Loucy (cell line): ENCODE data around the gene TTLL1.

Experiments used
- H2AFZ ChIP-seq: fragments of 200-600 bp; sonication (generic); 2 replicates; pipeline ENCODE4 v1.6.0; 2016; ENCODE audit warnings: antibody characterized with exemption, mild to moderate bottlenecking, low read length, moderate library complexity
- H3F3A ChIP-seq: fragments of 200-600 bp; 2 replicates; pipeline ENCODE4 v1.6.0; 2016; ENCODE audit warnings: antibody characterized with exemption, low read depth, mild to moderate bottlenecking
- H3K27me3 ChIP-seq: fragments of 200-600 bp; sonication (generic); 2 replicates; pipeline ENCODE4 v1.6.1; 2014; ENCODE audit warnings: low read length, mild to moderate bottlenecking; ENCODE audit not compliant: insufficient read depth, poor library complexity, severe bottlenecking
- H3K36me3 ChIP-seq: fragments of 200-600 bp; sonication (generic); 2 replicates; pipeline ENCODE4 v1.6.1; 2016; ENCODE audit warnings: low read length; ENCODE audit not compliant: insufficient read depth
- H3K4me1 ChIP-seq: fragments of 200-600 bp; sonication (generic); 2 replicates; pipeline ENCODE4 v1.5.1; 2014; ENCODE audit warnings: low read length, mild to moderate bottlenecking; ENCODE audit not compliant: insufficient read depth, poor library complexity, severe bottlenecking
- H3K4me2 ChIP-seq: fragments of 200-600 bp; sonication (generic); 2 replicates; pipeline ENCODE4 v1.6.0; 2014; ENCODE audit warnings: antibody characterized with exemption, low read length, low read depth, mild to moderate bottlenecking; ENCODE audit not compliant: poor library complexity, severe bottlenecking
- H3K4me3 ChIP-seq: fragments of 200-600 bp; sonication (generic); 2 replicates; pipeline ENCODE4 v1.5.1; 2014; ENCODE audit warnings: low read length, mild to moderate bottlenecking, mixed read lengths; ENCODE audit not compliant: poor library complexity, severe bottlenecking
- H3K79me2 ChIP-seq: fragments of 200-600 bp; sonication (generic); 2 replicates; pipeline ENCODE4 v1.6.1; 2014; ENCODE audit warnings: low read length; ENCODE audit not compliant: insufficient read depth
- H3K9ac ChIP-seq: fragments of 200-600 bp; sonication (generic); 2 replicates; pipeline ENCODE4 v1.6.0; 2014; ENCODE audit warnings: mild to moderate bottlenecking, low read depth, low read length, moderate library complexity; ENCODE audit not compliant: poor library complexity, severe bottlenecking
- H3K9me2 ChIP-seq: fragments of 200-600 bp; sonication (generic); replicated peaks from 2 replicates; pipeline ENCODE4 v1.6.1; 2016; ENCODE audit warnings: low read depth, low read length, mixed read lengths
- H3K9me3 ChIP-seq: fragments of 200-600 bp; sonication (generic); 2 replicates; pipeline ENCODE4 v1.6.1; 2014; ENCODE audit warnings: mild to moderate bottlenecking, antibody characterized with exemption, low read length, low read depth; ENCODE audit not compliant: insufficient read depth
- H4K20me1 ChIP-seq: fragments of 200-600 bp; sonication (generic); 2 replicates; pipeline ENCODE4 v1.6.0; 2014; ENCODE audit warnings: antibody characterized with exemption, low read length, mild to moderate bottlenecking; ENCODE audit not compliant: insufficient read depth, poor library complexity, severe bottlenecking
- CTCF ChIP-seq: fragments of 200-600 bp; sonication (generic); conservative IDR thresholded peaks from 2 replicates; pipeline ENCODE4 v1.5.1; 2014; ENCODE audit warnings: mild to moderate bottlenecking, antibody characterized with exemption, low read length
- EZH2phosphoT487 ChIP-seq: fragments of 200-600 bp; IDR thresholded peaks from 2 replicates; pipeline ENCODE4 v1.6.1; 2018; ENCODE audit warnings: antibody characterized with exemption, mild to moderate bottlenecking, moderate library complexity, borderline replicate concordance

The TTLL1 gene

GRCh38 chr22:43001271-43002201 lies 87.7 kb downstream of the TTLL1 start:
- peaks cover 67% of the 10 kb centered on the region for H3K4me1 ChIP-seq
- H3K4me3 ChIP-seq = no peak overlapping the region
- no peaks in the 10 kb centered on the region for H3K9me2 ChIP-seq
- H3K9me3 ChIP-seq = no peaks in the 10 kb centered on the region
- TF ChIP-seq CTCF (no peak), EZH2phosphoT487 (no peak)
- no peaks in the 10 kb centered on the region for H3K27me3 ChIP-seq
- 0 out of 2 replicates have a peak, but pooled peaks cover 3% of the 10 kb centered on the region for H3F3A ChIP-seq
- peak overlapping the region; percentile 24 for H3K4me2 ChIP-seq
- H2AFZ ChIP-seq = no peak overlapping the region
- peak overlapping the region; percentile 27 for H3K9ac ChIP-seq
- H4K20me1 ChIP-seq = peaks cover 81% of the 10 kb centered on the region
- H3K36me3 ChIP-seq = no peaks in the 10 kb centered on the region
- peaks cover 97% of the 10 kb centered on the region for H3K79me2 ChIP-seq

- Histone ChIP-seq H3F3A (0 out of 2 replicates have a peak, but pooled peaks cover 3% of the 10 kb centered on the region), H3K79me2 (peaks cover 97% of the 10 kb centered on the region), H3K9ac (no peak overlapping the region), H3K27me3 (no peaks in the 10 kb centered on the region), H3K4me2 (peak overlapping the region; percentile 13), H3K9me2 (no peaks in the 10 kb centered on the region), H4K20me1 (peaks cover 77% of the 10 kb centered on the region), H3K9me3 (no peaks in the 10 kb centered on the region), H3K36me3 (no peaks in the 10 kb centered on the region), H3K4me1 (peaks cover 62% of the 10 kb centered on the region), H2AFZ (no peak overlapping the region), H3K4me3 (no peak overlapping the region)
- TF ChIP-seq CTCF (no peak), EZH2phosphoT487 (no peak)
Measured at GRCh38 chr22:43000441-43001175, 88.6 kb downstream of the TTLL1 start.

- Histone ChIP-seq H3K4me1 (peaks cover 34% of the 10 kb centered on the region), H3K4me2 (no peak overlapping the region), H3K27me3 (no peaks in the 10 kb centered on the region), H3K4me3 (no peak overlapping the region), H3K9me3 (no peaks in the 10 kb centered on the region), H3K9ac (no peak overlapping the region), H3K9me2 (no peaks in the 10 kb centered on the region), H2AFZ (no peak overlapping the region), H3F3A (no peaks in the 10 kb centered on the region), H3K79me2 (peaks cover 97% of the 10 kb centered on the region), H4K20me1 (peaks cover 63% of the 10 kb centered on the region), H3K36me3 (peaks cover 11% of the 10 kb centered on the region; the same call in 1 of the 2 replicates)
- TF ChIP-seq CTCF (no peak), EZH2phosphoT487 (no peak)
Measured at GRCh38 chr22:42997582-42998090, 91.6 kb downstream of the TTLL1 start.
